HG03280 (cell line): Measurements from ENCODE around the gene CDH13.

Experiments used
- ATAC-seq: cut with Tn5 transposase; IDR thresholded peaks from one replicate; pipeline ENCODE4 v1.9.1; 2021; ENCODE audit warnings: mild to moderate bottlenecking, moderate library complexity; ENCODE audit not compliant: unreplicated experiment

The CDH13 gene

DNA sequence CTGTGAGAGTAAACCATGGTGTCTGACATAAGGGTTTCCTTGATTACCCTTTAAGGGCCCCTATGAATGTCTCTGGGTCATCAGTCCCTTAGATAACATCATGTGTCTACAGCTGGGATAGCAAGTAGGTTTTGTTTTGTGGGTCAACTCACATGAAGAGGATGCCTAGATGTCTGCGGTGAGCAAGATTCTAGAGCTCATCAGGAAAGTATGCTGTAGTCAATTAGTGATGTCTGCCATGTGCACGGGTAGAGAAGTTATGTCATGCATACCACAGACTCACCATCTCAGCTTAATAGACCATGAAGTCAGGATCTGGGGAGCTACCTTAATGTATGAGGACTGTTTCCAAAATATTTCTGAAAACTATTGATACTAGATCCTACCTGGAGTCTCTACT, 57.5 kb downstream of the CDH13 start:
- no peak for ATAC-seq

DNA sequence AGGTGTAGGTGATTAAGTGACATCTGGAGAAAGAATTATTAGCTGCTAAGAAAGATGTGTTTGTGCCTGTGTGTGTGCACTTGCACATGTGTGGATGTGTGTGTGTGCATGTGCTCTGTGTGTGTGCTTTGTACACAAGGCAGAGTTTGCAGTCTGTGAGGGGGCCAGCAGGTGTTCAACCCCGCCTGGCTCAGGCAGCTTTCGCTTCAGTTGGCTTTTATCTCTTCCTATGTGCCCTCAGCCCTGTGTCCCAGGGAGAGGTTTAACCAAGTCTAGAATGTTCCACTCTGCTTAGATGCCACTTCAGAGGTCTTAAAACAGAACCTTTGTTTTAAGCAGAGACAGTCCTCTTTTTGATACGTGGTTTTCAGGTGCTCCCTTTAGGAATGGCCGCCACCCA, 58.8 kb downstream of the CDH13 start:
- no peak for ATAC-seq

DNA sequence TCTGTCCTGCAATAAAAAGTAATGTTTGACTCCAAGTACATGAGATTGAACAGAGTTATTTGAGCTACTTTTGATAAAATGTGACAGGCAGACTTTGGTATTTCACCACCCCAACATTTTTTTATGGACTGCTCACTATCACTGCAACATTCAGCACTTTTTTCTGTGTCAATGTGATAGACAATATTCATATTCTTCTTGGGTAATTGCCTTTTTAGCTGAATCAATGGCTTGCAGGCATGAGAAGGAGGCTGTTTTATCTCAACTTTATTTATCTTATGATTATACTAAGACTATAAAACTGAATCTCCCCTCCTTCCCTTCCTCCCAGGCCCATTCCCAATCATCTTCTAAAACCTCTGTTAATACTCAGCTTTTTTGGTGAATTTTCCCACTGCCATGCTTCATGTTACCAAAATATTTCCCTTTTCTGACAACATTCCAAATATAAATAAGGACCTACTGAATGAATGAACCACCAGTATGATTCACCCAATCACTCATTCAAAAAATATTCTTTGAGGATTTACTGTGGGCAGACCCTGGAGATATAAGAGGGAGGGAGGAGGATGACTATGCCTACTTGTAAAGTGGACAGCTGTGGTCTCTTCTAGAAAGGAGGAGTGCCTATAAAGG, 67.6 kb downstream of the CDH13 start:
- ATAC-seq = no peak

DNA sequence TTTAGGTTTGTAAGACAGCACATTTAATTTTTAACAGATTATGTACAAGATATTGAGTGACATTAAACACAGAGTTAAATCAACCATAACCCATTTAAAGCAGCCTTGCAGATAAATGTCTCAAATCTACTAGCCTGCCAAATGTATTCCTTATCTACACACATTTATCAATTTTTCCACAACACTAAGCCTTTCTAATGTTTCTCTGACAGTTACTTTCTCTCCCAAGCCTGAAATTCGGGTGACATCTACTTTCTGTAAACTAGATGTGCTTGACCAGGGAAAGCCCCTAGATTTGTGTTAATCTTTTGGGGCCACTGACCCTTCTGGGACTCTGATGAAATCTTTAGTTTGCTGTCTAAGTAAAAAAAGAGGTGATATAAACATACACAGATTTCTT, 69.0 kb downstream of the CDH13 start:
- ATAC-seq = no peak

DNA sequence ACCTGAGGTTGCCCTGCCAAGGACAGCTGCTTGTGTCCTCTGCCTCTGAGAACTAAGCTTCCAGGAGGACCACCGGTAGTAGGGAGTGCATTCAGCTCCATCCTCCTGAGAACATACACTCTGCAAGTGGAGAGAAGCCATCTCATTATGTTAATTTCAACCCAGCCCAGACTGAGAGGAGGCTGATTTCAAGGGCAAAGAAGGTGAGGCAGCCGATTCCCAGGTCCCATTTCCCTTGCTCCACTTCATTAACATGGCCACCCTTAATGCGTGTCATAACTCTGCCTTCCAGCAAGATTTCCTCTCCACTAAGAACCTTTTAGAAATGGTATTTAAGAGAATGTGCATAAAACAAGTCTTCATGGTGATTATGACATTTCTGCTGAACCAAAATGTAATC, 72.5 kb downstream of the CDH13 start:
- no peak for ATAC-seq

DNA sequence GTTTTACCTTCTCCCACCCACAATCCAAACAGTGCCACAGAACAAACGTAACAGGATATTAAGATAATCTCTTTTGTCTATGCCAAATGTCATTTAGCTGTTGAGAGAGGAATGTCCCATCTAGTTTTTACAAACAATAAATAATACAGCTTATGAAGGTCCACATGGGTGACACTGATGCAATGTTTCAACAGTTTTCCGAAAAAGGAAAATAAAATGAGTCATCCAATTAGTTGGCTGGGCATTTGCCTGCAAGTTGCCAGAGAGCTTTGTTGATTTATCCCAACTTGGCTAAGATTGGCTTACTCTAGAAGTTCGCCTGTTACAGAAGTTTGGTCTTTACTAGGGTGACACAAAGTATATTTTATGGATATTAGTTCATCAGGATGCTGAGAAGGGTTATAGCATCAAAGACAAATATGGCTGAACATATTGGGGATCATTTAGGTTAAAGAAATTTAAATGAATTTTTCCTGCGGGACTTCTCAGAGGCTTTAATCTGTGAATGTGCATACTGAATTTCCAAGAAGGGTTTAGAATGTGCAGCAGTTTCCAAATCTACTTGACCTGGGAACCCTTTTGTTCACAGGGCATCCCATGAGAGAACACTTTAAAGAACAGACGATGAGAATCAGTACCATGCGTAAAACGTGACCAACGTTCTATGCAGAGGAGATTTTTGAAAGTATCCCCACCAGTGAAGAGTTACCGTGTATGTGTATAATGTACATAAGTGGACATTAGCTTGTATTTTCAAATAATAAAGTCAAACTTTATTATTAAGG, 73.1 kb downstream of the CDH13 start:
- no peak for ATAC-seq

DNA sequence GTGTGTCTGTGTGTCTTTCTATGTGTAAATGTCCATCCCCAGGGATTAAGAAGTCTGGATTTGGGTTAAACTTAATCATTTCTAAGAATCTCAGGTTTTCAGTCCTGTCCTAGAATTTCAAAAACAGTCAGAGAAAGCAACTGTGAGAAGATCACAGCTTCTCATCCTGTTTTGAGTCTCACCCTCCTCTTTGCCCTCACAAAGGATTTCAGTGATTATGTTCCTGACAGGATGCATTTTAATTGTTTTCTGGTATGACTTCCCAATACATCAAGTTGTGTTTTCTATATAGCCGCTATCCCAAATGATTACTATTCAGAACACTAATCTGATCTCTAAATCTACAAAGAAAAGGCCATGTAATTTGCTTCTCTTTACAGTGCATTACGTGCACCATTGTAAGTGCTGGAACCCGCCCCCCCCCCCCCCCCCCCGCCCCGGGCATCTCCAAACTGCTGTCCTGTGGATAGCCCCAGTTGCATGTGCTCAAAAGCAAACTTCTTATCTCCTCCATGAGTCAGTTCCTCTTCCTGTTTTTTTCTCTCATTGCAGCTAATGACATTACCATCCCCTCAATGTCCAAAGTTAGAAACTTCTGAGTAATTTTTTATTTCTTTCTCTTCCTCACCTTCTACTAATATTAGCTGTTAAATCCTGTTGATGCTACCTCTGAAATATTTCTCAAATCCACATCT, 73.9 kb downstream of the CDH13 start:
- ATAC-seq = no peak

DNA sequence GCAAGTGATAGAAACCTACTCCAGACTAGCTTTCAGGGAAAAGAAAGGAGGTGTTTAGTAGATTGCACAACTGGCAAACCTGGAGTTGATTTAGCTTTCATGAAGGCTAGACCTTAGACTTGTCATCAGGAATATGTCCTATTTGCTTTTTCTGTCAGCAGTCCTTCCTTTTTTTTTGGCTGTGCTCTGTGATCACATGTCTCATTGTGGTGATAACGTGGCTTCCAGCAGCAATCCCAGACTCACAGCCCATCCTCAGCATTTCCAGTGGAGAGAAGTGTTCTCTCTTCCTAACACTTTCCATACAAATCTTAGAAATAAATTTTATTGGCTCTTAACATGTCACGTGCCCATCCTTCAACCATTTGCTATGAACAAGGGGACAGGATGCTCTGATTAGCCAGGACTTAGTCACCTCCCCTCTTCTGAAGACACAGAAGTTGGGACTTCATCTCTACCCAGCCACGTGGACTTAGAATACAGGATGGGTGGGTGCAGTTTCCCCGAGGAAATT, 74.7 kb downstream of the CDH13 start:
- no peak for ATAC-seq

DNA sequence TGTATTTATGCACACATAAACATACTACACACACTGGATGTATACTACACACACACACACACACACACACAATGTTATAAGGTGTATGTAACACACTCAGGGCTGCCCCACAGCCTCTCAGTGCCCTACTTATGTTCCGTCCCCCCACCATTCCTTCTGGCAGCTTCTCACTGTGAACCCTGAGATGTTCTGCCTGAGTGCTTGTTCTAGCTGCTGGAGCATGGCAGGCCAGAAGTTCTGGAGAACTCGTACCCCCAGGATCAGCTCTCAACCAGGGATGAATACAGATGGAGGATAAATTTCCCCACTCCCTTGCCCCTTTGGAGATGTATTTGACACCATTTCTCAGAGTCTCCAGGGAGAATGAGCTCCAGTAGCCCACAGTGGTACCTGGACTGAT, 76.4 kb downstream of the CDH13 start:
- ATAC-seq = no peak

DNA sequence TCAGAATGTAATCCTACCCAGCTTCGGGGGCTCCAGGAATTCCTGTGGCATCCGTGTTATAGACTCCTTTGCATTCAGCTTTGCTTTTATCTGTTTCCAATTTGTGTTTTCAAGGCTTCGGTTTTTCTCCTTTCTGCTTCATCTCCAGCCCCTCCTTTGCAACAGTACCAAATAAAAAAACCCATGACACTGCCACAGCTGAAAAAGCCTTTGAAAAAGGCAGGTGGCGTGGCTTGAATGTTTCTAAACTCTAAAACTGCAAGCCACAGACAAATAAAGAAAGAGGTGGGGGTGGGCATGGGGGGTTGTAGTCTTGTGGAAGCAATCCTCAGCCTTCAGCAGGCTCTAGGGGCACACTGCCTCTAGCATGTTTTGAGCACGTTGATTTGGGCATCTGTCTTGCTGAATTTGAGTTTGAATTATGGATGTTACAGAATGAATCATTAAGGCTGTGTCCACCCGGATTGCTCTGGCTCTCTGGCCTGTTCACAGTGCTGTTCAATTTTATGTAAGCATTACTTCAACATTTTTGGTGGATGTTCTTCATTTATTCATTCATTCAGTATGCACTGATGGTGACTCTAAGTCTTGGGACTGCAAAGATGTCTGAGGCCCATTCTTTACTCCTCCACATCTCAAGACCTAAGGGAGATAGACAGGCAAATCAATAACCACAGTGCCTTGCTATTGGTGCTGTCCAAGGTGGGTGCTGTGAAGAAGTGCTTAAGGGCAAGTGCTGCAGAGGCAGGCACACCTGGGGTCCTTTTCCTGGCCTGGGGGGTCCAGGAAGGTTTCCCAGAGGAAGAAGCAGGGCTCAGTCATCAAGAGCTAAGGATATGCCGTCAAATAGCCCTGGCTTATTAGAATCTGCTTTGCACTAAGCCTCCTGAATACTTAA, 77.4 kb downstream of the CDH13 start:
- ATAC-seq = no peak

DNA sequence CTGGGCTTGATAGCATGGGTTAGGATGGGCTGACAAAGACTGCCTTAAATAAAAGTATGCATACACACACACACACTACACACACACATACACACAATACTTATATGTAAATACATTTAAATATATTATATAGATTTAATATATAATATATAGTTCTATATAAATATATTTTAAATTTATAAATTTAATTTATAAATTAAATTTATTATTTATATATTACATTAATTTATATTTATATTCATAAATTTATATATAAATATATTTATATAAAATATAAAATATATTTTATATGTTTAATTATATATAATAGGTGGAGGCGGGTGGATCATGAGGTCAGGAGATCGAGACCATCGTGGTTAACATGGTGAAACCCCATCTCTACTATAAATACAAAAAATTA, 83.2 kb downstream of the CDH13 start:
- ATAC-seq = no peak

DNA sequence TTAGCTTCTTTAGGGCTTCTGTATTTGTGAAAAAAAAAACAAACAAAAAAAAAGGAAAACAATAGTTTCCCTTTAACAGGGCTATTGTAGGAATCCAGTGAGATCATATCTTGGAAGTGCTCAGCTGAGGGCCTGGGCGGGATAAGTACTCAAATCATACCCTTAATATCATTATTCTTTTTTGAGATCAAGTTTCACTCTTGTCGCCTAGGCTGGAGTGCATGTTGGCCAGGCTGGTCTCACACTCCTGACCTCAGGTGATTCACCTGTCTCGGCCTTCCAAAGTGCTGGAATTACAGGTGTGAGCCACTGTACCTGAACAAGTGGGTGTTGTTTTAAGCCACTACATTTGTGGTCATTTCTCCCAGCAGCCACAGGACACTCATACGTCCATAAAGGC, 87.0 kb downstream of the CDH13 start:
- ATAC-seq = no peak

DNA sequence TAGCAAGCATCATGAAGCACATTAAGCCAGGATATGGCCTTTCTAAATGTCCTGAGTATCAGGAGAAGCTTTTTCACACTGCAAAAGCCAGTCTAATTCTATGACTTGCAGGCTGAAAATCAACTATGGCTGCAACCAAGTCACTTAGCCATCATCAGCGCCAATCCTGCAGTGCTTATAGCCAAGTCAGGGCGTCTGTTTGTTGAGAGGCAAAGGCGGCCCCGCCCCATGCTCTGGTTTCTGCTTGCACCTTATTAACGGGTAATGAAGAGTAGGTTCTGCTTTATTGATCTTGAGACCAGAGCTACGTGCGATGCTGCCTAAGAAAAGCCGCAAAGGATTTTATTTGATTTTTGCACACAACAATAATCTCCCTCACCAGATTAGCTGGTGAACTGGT, 88.4 kb downstream of the CDH13 start:
- ATAC-seq = no peak

DNA sequence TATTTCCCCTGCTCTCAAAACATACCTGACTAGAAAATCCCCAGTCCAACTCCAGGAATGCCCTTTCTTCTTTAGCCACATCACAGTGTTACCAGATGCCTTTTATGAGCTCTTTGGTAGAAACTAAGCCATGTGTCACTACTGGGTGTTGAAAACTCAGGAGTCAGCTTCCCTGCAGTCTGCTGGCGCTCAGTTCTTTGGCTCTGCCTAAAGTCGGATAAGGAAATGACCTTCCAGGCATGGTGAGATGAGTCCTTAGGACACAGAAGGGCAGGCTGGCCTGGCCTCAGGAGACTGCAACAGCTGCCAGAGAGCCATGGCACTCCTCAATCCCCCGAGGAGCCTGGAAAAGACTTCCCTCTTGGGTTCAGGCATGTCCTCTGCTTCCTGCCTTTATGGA, 89.1 kb downstream of the CDH13 start:
- ATAC-seq = no peak

DNA sequence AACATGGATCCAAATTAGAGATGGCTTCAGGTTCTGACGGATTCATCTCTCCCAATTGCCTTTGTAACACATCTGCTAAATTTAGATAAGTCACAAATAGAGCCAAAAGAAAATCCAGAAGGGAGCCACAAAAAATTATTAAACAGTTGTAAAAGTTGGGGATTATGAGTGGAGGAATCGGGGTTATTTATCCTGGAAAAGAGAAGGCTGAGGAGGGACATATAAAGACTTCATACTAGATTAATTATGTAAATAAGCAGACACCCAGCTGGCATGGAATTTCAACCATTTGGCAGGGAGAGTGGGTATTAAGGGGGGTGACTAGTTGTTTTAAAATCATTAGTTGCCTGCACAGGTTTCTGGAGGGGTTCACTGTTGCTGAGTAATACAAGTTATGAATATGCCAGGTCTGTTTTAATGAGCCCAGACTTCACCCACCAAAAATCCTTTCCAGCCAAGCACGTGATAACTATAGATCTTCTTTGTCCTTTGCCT, 89.6 kb downstream of the CDH13 start:
- no peak for ATAC-seq

DNA sequence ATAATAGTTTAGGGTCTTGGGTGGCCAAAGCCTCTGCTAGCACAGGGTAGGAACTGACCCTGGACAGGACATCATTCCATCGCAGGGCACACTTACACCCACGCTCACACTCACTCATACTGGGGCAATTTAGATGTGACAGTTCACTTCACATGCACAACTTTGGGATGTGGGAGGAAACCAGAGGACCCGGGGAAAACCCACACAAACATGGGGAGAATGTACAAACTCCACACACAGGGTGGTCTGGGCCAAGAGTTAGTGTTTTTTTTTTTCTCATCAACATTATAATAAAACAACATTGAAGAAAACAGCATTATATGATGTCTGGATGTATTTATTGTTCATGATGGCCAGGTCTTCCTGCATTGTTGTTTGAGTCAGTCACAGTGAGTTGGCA, 93.6 kb downstream of the CDH13 start:
- ATAC-seq = no peak

DNA sequence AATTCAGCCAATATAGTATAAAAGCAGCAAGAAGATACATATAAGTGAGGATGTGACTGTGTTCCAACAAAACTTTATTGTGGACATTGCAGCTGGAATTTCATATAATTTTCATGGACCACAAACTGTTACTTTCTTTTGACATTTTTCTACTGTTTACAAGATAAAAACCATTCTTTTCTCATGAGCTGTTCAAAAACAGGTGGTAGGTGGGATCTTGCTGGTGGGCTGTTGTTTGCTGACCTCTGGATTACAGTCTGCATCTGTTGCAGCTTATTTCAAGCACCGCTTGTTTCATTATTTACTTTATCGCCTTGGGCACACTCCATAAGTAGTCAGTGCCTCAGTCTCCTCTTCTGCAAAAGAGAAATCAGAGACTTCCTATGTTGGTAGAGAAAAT, 99.5 kb downstream of the CDH13 start:
- ATAC-seq = no peak

DNA sequence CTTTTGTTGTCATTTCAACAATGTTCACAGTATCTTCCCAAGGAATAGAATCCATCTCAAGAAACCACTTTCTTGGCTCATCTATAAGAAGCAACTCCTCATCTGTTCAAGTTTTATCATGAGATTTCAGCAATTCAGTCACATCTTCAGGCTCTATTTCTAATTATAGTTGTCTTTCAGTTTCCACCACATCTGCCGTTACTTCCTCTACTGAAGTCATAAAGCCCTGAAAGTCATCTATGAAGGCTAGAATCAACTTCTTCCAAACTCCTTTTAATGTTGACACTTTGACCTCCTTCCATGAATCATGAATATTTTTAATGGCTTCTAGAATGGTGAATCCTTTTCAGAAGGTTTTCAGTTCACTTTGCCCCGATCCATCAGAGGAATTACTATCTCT, 102.1 kb downstream of the CDH13 start:
- no peak for ATAC-seq

DNA sequence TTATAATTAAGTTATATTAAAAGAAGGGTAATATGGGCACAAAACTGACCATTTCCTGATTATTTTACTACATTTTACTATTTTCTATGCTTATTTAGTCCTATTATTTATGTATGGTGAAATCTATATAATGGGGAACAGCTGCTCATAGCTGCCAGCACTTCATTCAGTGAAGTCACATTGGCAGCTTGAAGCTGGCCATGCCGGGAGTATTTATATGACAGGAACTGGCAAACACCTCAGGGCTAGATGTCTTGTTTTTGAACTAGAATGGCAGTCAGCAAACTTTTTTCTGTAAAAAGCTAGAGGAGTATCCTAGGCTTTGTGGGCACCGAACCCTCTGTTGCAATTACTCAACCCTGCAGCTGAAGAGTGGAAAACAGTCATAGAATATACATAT, 104.1 kb downstream of the CDH13 start:
- no peak for ATAC-seq

DNA sequence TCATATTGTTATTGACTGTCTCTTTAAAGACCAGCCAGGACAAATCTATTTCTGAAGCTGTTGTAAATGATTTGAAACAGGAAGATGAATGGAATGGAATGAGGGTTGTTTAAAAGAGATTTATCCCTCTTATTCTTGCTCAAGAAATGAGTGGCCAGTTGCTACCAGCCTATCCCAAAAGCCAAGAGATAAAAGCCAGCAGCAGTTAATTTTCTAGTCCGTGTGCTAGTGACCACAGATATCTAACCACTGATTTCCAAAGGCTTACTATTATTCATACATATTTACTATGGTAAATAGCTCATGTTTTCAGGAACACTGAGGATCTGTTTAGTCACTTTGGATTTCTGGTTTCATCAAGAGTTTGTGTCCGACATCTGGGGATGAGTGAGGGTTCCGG, 105.7 kb downstream of the CDH13 start:
- no peak for ATAC-seq

DNA sequence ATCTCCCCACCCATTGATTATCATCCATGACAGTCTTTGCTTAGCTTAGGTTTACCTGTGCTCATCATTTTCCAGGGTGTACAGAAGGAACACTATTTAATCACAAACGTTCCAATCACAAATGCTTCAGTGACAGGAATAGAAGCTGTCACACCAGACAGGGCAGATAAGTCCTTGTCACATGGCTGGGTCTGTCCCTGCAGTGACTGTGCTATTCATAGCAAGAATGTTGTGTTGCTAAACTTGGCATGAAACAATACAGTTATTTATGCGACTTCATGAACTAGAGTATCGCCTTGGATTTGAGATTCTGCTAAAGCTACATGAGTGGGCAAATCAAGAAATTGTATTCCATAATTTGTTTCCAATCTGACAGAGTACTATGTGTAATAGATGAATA, 108.4 kb downstream of the CDH13 start:
- ATAC-seq = peak; percentile 52
